Mesendoderm (in vitro differentiated cells): ENCODE data around the gene SPARCL1.
"Not testable (repeated sequence)": the region's sequence is repeated elsewhere in the genome, so short reads cannot be mapped to it uniquely, and the experiment has no call there.

Source experiments
- DNase-seq: peaks from one replicate; pipeline ENCODE4 v3.0.0; 2013
- H2AK5ac ChIP-seq: 2 replicates; pipeline ENCODE4 v1.6.1; 2013; ENCODE audit warnings: low read length, inconsistent platforms
- H2BK120ac ChIP-seq: 2 replicates; pipeline ENCODE4 v1.6.1; 2013; ENCODE audit warnings: low read depth, mild to moderate bottlenecking, low read length, moderate library complexity, mixed read lengths
- H2BK15ac ChIP-seq: replicated peaks from 2 replicates; pipeline ENCODE4 v1.6.1; 2013; ENCODE audit warnings: low read depth, mild to moderate bottlenecking, moderate library complexity
- H2BK5ac ChIP-seq: 2 replicates; pipeline ENCODE4 v1.6.1; 2013; ENCODE audit warnings: low read length, inconsistent platforms
- H3K18ac ChIP-seq: 2 replicates; pipeline ENCODE4 v1.6.1; 2013; ENCODE audit warnings: mild to moderate bottlenecking, low read length, mixed read lengths
- H3K23ac ChIP-seq: one replicate; pipeline ENCODE4 v1.6.1; 2013; ENCODE audit warnings: low read length
- H3K27ac ChIP-seq: 2 replicates; pipeline ENCODE4 v1.5.1; 2013; ENCODE audit warnings: low read depth, mild to moderate bottlenecking, inconsistent platforms, low read length, moderate library complexity
- H3K27me3 ChIP-seq: 2 replicates; pipeline ENCODE4 v1.6.1; 2013; ENCODE audit warnings: low read length, control low read depth, mild to moderate bottlenecking, inconsistent platforms; ENCODE audit not compliant: insufficient read depth, poor library complexity
- H3K36me3 ChIP-seq: 2 replicates; pipeline ENCODE4 v1.6.1; 2013; ENCODE audit warnings: low read length, inconsistent platforms; ENCODE audit not compliant: control insufficient read depth, insufficient read depth
- H3K4ac ChIP-seq: one replicate; pipeline ENCODE4 v1.6.1; 2013; ENCODE audit warnings: low read depth, mild to moderate bottlenecking, low read length, moderate library complexity
- H3K4me1 ChIP-seq: 2 replicates; pipeline ENCODE4 v1.6.1; 2013; ENCODE audit warnings: low read depth, low read length, inconsistent platforms; ENCODE audit not compliant: control insufficient read depth
- H3K4me2 ChIP-seq: 2 replicates; pipeline ENCODE4 v1.6.1; 2013; ENCODE audit warnings: low read length
- H3K4me3 ChIP-seq: 2 replicates; pipeline ENCODE4 v1.5.1; 2013; ENCODE audit warnings: mild to moderate bottlenecking, low read length
- H3K56ac ChIP-seq: one replicate; pipeline ENCODE4 v1.6.1; 2013; ENCODE audit warnings: low read length
- H3K79me1 ChIP-seq: 2 replicates; pipeline ENCODE4 v1.6.1; 2013; ENCODE audit warnings: low read length, inconsistent platforms
- H3K79me2 ChIP-seq: 2 replicates; pipeline ENCODE4 v1.6.1; 2013; ENCODE audit warnings: mild to moderate bottlenecking, low read length; ENCODE audit not compliant: control insufficient read depth, insufficient read depth
- H3K9ac ChIP-seq: 2 replicates; pipeline ENCODE4 v1.6.1; 2013; ENCODE audit warnings: low read length, inconsistent platforms
- H4K5ac ChIP-seq: one replicate; pipeline ENCODE4 v1.6.1; 2013; ENCODE audit warnings: low read length
- H4K8ac ChIP-seq: one replicate; pipeline ENCODE4 v1.6.1; 2013; ENCODE audit warnings: low read depth, mild to moderate bottlenecking, control low read depth, low read length, moderate library complexity
- WGBS: extraction: QIAGEN DNeasy Blood & Tissue Kit; methylation state at CpG from one replicate; pipeline ENCODE4 v1.1.7; 2013; ENCODE audit warnings: low lambda C conversion rate, missing lambda C conversion rate; ENCODE audit not compliant: insufficient coverage; ENCODE audit errors: extremely low coverage; 5-methylcytosine and 5-hydroxymethylcytosine counted together

SPARCL1 gene

GRCh38 chr4:87462102-87462501 lies 67.1 kb downstream of the SPARCL1 start:
- H2BK15ac ChIP-seq: no peak overlapping the region
- no peak overlapping the region for H3K9ac ChIP-seq
- no peak for DNase-seq
- H3K23ac ChIP-seq: no peak overlapping the region
- H2BK5ac ChIP-seq: no peak overlapping the region
- no peak overlapping the region for H2BK120ac ChIP-seq
- no peaks in the 10 kb centered on the region for H3K79me1 ChIP-seq
- H3K18ac ChIP-seq: no peak overlapping the region
- H4K8ac ChIP-seq: no peak overlapping the region
- H3K4me3 ChIP-seq: no peak overlapping the region
- no peak overlapping the region for H3K4me2 ChIP-seq
- no peaks in the 10 kb centered on the region for H3K79me2 ChIP-seq
- no peak overlapping the region for H3K4ac ChIP-seq
- no peak overlapping the region for H3K56ac ChIP-seq
- no peaks in the 10 kb centered on the region for H3K36me3 ChIP-seq
- H3K4me1 ChIP-seq: no peaks in the 10 kb centered on the region
- H3K27ac ChIP-seq: no peak overlapping the region
- H3K27me3 ChIP-seq: no peaks in the 10 kb centered on the region
- WGBS: no CpG with 5 or more reads among the region's 2 CpGs
- H4K5ac ChIP-seq: no peak overlapping the region
- no peak overlapping the region for H2AK5ac ChIP-seq

- no peak overlapping the region for H2BK15ac ChIP-seq
- no peak overlapping the region for H3K9ac ChIP-seq
- H4K8ac ChIP-seq: no peak overlapping the region
- no peak overlapping the region for H2AK5ac ChIP-seq
- H3K4ac ChIP-seq: no peak overlapping the region
- H3K27me3 ChIP-seq: no peaks in the 10 kb centered on the region
- no peak overlapping the region for H2BK120ac ChIP-seq
- no peak overlapping the region for H3K27ac ChIP-seq
- DNase-seq: no peak
- no peak overlapping the region for H2BK5ac ChIP-seq
- no peak overlapping the region for H3K4me3 ChIP-seq
- H3K23ac ChIP-seq: no peak overlapping the region
- no peaks in the 10 kb centered on the region for H3K4me1 ChIP-seq
- no peak overlapping the region for H3K4me2 ChIP-seq
- H3K79me1 ChIP-seq: no peaks in the 10 kb centered on the region
- H3K36me3 ChIP-seq: no peaks in the 10 kb centered on the region
- no peak overlapping the region for H4K5ac ChIP-seq
- no peak overlapping the region for H3K56ac ChIP-seq
- no peaks in the 10 kb centered on the region for H3K79me2 ChIP-seq
- H3K18ac ChIP-seq: no peak overlapping the region
These were observed 67.9 kb downstream of the SPARCL1 start for GRCh38 chr4:87461281-87461700.

- Histone ChIP-seq H4K8ac (no peak overlapping the region), H3K18ac (no peak overlapping the region), H3K4me1 (no peaks in the 10 kb centered on the region), H3K4ac (no peak overlapping the region), H3K23ac (no peak overlapping the region), H4K5ac (no peak overlapping the region), H3K4me3 (no peak overlapping the region), H2BK5ac (no peak overlapping the region), H3K27ac (no peak overlapping the region), H3K4me2 (no peak overlapping the region), H3K27me3 (no peaks in the 10 kb centered on the region), H3K56ac (no peak overlapping the region), H2BK15ac (no peak overlapping the region), H2AK5ac (no peak overlapping the region), H3K79me2 (no peaks in the 10 kb centered on the region), H3K9ac (no peak overlapping the region), H3K36me3 (no peaks in the 10 kb centered on the region), H3K79me1 (no peaks in the 10 kb centered on the region), H2BK120ac (no peak overlapping the region)
- no CpG with 5 or more reads among the region's 4 CpGs for WGBS
- DNase-seq: no peak
These were observed 70.3 kb downstream of the SPARCL1 start for GRCh38 chr4:87458913-87459312.

GRCh38 chr4:87451537-87451936 lies 77.6 kb downstream of the SPARCL1 start:
- H2BK15ac ChIP-seq: no peak overlapping the region
- no peak overlapping the region for H2AK5ac ChIP-seq
- H3K4me1 ChIP-seq: no peaks in the 10 kb centered on the region
- peak; percentile 12 for DNase-seq
- no peak overlapping the region for H2BK120ac ChIP-seq
- no peaks in the 10 kb centered on the region for H3K79me1 ChIP-seq
- H3K9ac ChIP-seq: no peak overlapping the region
- no peak overlapping the region for H2BK5ac ChIP-seq
- no peak overlapping the region for H4K8ac ChIP-seq
- H3K56ac ChIP-seq: no peak overlapping the region
- H3K4me3 ChIP-seq: no peak overlapping the region
- no peaks in the 10 kb centered on the region for H3K27me3 ChIP-seq
- no peak overlapping the region for H3K4ac ChIP-seq
- H3K79me2 ChIP-seq: no peaks in the 10 kb centered on the region
- no peak overlapping the region for H3K23ac ChIP-seq
- H3K18ac ChIP-seq: no peak overlapping the region
- H3K36me3 ChIP-seq: no peaks in the 10 kb centered on the region
- H4K5ac ChIP-seq: no peak overlapping the region
- no peak overlapping the region for H3K4me2 ChIP-seq
- no peak overlapping the region for H3K27ac ChIP-seq

GRCh38 chr4:87446375-87446774 lies 82.8 kb downstream of the SPARCL1 start:
- not testable (repeated sequence) for DNase-seq, H4K5ac ChIP-seq, H3K79me2 ChIP-seq, H3K4me3 ChIP-seq, H3K4me1 ChIP-seq, H3K4ac ChIP-seq, H3K23ac ChIP-seq, H4K8ac ChIP-seq, H3K79me1 ChIP-seq, H2BK5ac ChIP-seq, H3K27ac ChIP-seq, H3K4me2 ChIP-seq, H3K36me3 ChIP-seq, H2BK120ac ChIP-seq, H2BK15ac ChIP-seq, H3K56ac ChIP-seq, H2AK5ac ChIP-seq, H3K18ac ChIP-seq, H3K9ac ChIP-seq, H3K27me3 ChIP-seq
- WGBS: no CpG with 5 or more reads among the region's 6 CpGs

GRCh38 chr4:87445964-87446363 lies 83.2 kb downstream of the SPARCL1 start:
- no peaks in the 10 kb centered on the region for H3K79me1 ChIP-seq

More at GRCh38 chr4:87445964-87446363, 83.2 kb downstream of the SPARCL1 start:
- DNase-seq: no peak
- no peaks in the 10 kb centered on the region for H3K27me3 ChIP-seq
- no peak overlapping the region for H3K23ac ChIP-seq
- no peaks in the 10 kb centered on the region for H3K4me1 ChIP-seq
- no peak overlapping the region for H3K18ac ChIP-seq
- no peak overlapping the region for H3K9ac ChIP-seq
- H4K8ac ChIP-seq: no peak overlapping the region
- H2AK5ac ChIP-seq: no peak overlapping the region
- H4K5ac ChIP-seq: no peak overlapping the region
- no peak overlapping the region for H3K4me2 ChIP-seq
- H2BK120ac ChIP-seq: no peak overlapping the region
- no peak overlapping the region for H3K4ac ChIP-seq
- WGBS: no CpG with 5 or more reads among the region's 3 CpGs
- no peak overlapping the region for H2BK15ac ChIP-seq
- H2BK5ac ChIP-seq: no peak overlapping the region
- H3K27ac ChIP-seq: no peak overlapping the region
- peaks cover 2% of the 10 kb centered on the region for H3K36me3 ChIP-seq
- no peak overlapping the region for H3K56ac ChIP-seq
- H3K4me3 ChIP-seq: no peak overlapping the region
- no peaks in the 10 kb centered on the region for H3K79me2 ChIP-seq
